Activated CD4-positive, alpha-beta memory T cell treated with anti-CD3 and anti-CD28 coated beads, Interleukin-2, amount 10 ng/mL, durations not matched to agents 7 days and 5 days (primary cell): ENCODE data around the gene HDC. TPM values are rescaled to one million over a fixed set of nuclear protein-coding genes. Genes with fewer than 3 reads are reported as not detected.

Source experiments
- CTCF ChIA-PET: fragments of 350-600 bp; sonication (Branson Sonifier 250); formaldehyde crosslinking; loops from one replicate; lab custom pipeline; 2021; ENCODE audit warnings: antibody characterized with exemption, inconsistent platforms; lab: Charles Lee
- POLR2A ChIA-PET: fragments of 350-600 bp; sonication (Branson Sonifier 250); formaldehyde crosslinking; loops from one replicate; lab custom pipeline; 2021; ENCODE audit warnings: antibody characterized with exemption; lab: Charles Lee
- DNase-seq: peaks from one replicate; pipeline ENCODE4 v3.0.0-alpha.2; 2020
- H3K27ac Mint-ChIP-seq: one replicate; pipeline ENCODE4 v1.8.0; 2021; ENCODE audit warnings: mild to moderate bottlenecking, mixed read lengths
- H3K27me3 Mint-ChIP-seq: one replicate; pipeline ENCODE4 v1.8.0; 2021; ENCODE audit warnings: mixed read lengths
- H3K36me3 Mint-ChIP-seq: one replicate; pipeline ENCODE4 v1.8.0; 2021; ENCODE audit warnings: low read depth, mixed read lengths
- H3K4me1 Mint-ChIP-seq: one replicate; pipeline ENCODE4 v1.8.0; 2021; ENCODE audit warnings: mixed read lengths
- H3K4me3 Mint-ChIP-seq: one replicate; pipeline ENCODE4 v1.8.0; 2021; ENCODE audit warnings: mild to moderate bottlenecking, mixed read lengths
- H3K9me3 Mint-ChIP-seq: one replicate; pipeline ENCODE4 v1.8.0; 2021; ENCODE audit warnings: mixed read lengths
- total RNA-seq, 2 experiments: library from RNA; stranded (reverse); gene quantifications; one replicate each; pipeline ENCODE4 v1.2.3, GENCODE V29; 2021

The HDC gene
- total RNA-seq, 2 experiments from 2014 or later: 0.08 TPM; not detected in 1

- ChIA-PET CTCF (interaction anchor here (1.6 kb wide), 1 partner anchor 17 kb away, joined by 3 read pairs; no protein-coding TSS in a partner anchor), POLR2A (no interaction called here)
- H3K4me1 Mint-ChIP-seq: peaks cover 2% of the 10 kb centered on the region
- no peaks in the 10 kb centered on the region for H3K27me3 Mint-ChIP-seq
- no peak overlapping the region for H3K27ac Mint-ChIP-seq
- no peaks in the 10 kb centered on the region for H3K9me3 Mint-ChIP-seq
- no peak for DNase-seq
- no peak overlapping the region for H3K4me3 Mint-ChIP-seq
- peaks cover 31% of the 10 kb centered on the region for H3K36me3 Mint-ChIP-seq
These were observed 11.8 kb upstream of the HDC start for GRCh38 chr15:50277370-50277769.

GRCh38 chr15:50275908-50276307 is 10.4 kb upstream of the HDC start:
- no peak overlapping the region for H3K4me3 Mint-ChIP-seq
- H3K4me1 Mint-ChIP-seq: peaks cover 2% of the 10 kb centered on the region
- H3K27me3 Mint-ChIP-seq: no peaks in the 10 kb centered on the region
- no peaks in the 10 kb centered on the region for H3K9me3 Mint-ChIP-seq
- ChIA-PET POLR2A (interaction anchor here (1.1 kb wide), 1 partner anchor 16 kb away, joined by 4 read pairs; no protein-coding TSS in a partner anchor), CTCF (no interaction called here)
- peaks cover 31% of the 10 kb centered on the region for H3K36me3 Mint-ChIP-seq
- H3K27ac Mint-ChIP-seq: no peak overlapping the region
- DNase-seq: no peak

DNA sequence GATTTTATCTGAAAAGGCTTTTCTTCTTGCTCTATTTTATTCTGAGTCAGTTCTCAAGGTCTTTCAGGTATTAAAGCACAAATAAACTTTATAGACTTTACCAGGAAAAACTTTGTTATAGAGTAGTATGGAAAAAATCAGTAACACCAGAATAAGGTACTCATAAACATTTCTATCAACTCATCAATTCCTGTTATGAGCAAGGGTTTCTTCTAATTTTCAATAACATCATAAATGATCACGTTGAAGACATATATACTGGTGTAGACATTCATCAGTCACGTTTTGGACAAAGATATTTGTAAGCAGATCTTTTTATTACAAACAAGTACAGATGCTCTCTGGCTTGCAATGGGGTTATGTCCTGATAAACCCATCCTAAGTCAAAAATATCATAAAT is 9.6 kb upstream of the HDC start:
- ChIA-PET CTCF (no interaction called here), POLR2A (no interaction called here)
- no peaks in the 10 kb centered on the region for H3K9me3 Mint-ChIP-seq
- H3K27ac Mint-ChIP-seq: no peak overlapping the region
- no peaks in the 10 kb centered on the region for H3K27me3 Mint-ChIP-seq
- H3K4me3 Mint-ChIP-seq: no peak overlapping the region
- DNase-seq: no peak
- H3K36me3 Mint-ChIP-seq: peaks cover 25% of the 10 kb centered on the region
- H3K4me1 Mint-ChIP-seq: peaks cover 2% of the 10 kb centered on the region

DNA sequence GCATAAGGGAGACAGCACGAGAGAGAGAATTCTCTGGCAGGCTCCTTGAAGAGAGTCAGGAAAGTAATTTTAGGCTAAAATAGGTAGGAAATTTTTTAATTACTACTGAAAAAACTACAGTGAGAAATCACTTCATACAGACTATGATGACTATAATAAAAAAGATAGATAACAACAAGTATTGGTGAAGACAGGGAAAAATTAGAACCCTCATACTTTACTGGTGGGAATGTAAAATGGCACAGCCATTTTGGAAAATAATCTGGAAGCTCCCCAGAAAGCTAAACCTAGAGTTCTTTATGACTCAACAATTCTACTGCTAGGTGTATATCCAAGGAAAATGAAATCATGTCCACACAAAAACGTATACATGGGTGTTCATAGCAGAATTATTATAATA is 2.1 kb upstream of the HDC start:
- Mint-ChIP-seq H3K4me3 (no peak overlapping the region), H3K27ac (no peak overlapping the region), H3K4me1 (peaks cover 18% of the 10 kb centered on the region), H3K9me3 (peaks cover 4% of the 10 kb centered on the region), H3K27me3 (no peaks in the 10 kb centered on the region), H3K36me3 (peaks cover 5% of the 10 kb centered on the region)
- ChIA-PET CTCF (no interaction called here), POLR2A (no interaction called here)
- DNase-seq: no peak

DNA sequence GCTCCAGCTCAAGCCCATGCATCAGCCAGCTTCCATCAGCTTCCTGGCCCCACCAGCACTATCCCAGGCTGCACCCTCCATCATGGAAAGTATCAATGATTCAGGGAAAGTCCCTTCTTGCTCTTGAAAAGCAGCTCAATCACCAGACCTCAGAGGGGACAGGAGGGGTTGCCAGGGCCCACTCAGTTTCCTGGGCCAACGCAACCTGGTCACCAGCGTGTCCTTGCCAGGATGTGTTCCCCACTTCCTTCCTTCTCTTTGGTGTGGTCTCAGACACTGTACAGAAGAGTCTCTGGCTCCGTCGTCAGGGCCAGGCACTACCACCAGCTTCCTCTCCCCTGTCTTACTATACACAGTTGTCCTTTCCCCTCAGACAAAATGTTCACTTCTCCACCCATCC is 3.0 kb downstream of the HDC start:
- POLR2A ChIA-PET: interaction anchor here (0.6 to 5.6 kb wide), 6 partner anchors 13 to 645 kb away, joined by 3 to 80 read pairs (median 26); partner anchors contain the start of genes GABPB1 and SLC27A2
- H3K9me3 Mint-ChIP-seq: peaks cover 4% of the 10 kb centered on the region
- peak overlapping the region; percentile 90 for H3K27ac Mint-ChIP-seq
- peak; percentile 76 for DNase-seq
- H3K4me1 Mint-ChIP-seq: peaks cover 65% of the 10 kb centered on the region
- H3K36me3 Mint-ChIP-seq: peaks cover 5% of the 10 kb centered on the region
- H3K27me3 Mint-ChIP-seq: no peaks in the 10 kb centered on the region
- no peak overlapping the region for H3K4me3 Mint-ChIP-seq
- CTCF ChIA-PET: interaction anchor here (1.0 to 1.3 kb wide), 3 partner anchors 11 to 53 kb away, joined by 3 read pairs; no protein-coding TSS in a partner anchor

GRCh38 chr15:50261981-50262380 is 3.5 kb downstream of the HDC start:
- Mint-ChIP-seq H3K27me3 (no peaks in the 10 kb centered on the region), H3K4me1 (peaks cover 70% of the 10 kb centered on the region), H3K4me3 (no peak overlapping the region), H3K27ac (peak overlapping the region; percentile 90), H3K36me3 (peaks cover 2% of the 10 kb centered on the region), H3K9me3 (peaks cover 2% of the 10 kb centered on the region)
- ChIA-PET POLR2A (interaction anchor here (0.6 to 5.6 kb wide), 8 partner anchors 13 to 646 kb away, joined by 3 to 80 read pairs (median 8); partner anchors contain the start of genes GABPB1 and SLC27A2), CTCF (interaction anchor here (0.6 to 1.3 kb wide), 6 partner anchors 10 to 79 kb away, joined by 3 to 4 read pairs (median 3); no protein-coding TSS in a partner anchor)
- DNase-seq: peak; percentile 39

GRCh38 chr15:50260969-50261496 is 4.5 kb downstream of the HDC start:
- H3K4me1 Mint-ChIP-seq: peaks cover 79% of the 10 kb centered on the region
- H3K9me3 Mint-ChIP-seq: no peaks in the 10 kb centered on the region
- ChIA-PET POLR2A (interaction anchor here (1.0 to 5.6 kb wide), 11 partner anchors 12 to 1450 kb away, joined by 3 to 80 read pairs (median 6); partner anchors contain the start of genes CEP152, GABPB1, SLC27A2 and USP8), CTCF (interaction anchor here (0.8 to 2.5 kb wide), 7 partner anchors 9 to 79 kb away, joined by 3 to 10 read pairs (median 3); partner anchors contain the start of gene SLC27A2)
- no peak for DNase-seq
- H3K27ac Mint-ChIP-seq: peak overlapping the region; percentile 90
- no peaks in the 10 kb centered on the region for H3K36me3 Mint-ChIP-seq
- peak overlapping the region; percentile 2 for H3K4me3 Mint-ChIP-seq
- no peaks in the 10 kb centered on the region for H3K27me3 Mint-ChIP-seq

- Mint-ChIP-seq H3K4me3 (no peak overlapping the region), H3K36me3 (no peaks in the 10 kb centered on the region), H3K9me3 (peaks cover 1% of the 10 kb centered on the region), H3K27me3 (no peaks in the 10 kb centered on the region), H3K4me1 (peaks cover 79% of the 10 kb centered on the region), H3K27ac (peak overlapping the region; percentile 90)
- CTCF ChIA-PET: interaction anchor here (1.5 to 2.5 kb wide), 5 partner anchors 10 to 77 kb away, joined by 3 to 10 read pairs (median 5); partner anchors contain the start of gene SLC27A2
- no peak for DNase-seq
- POLR2A ChIA-PET: interaction anchor here (0.6 to 5.6 kb wide), 4 partner anchors 10 to 98 kb away, joined by 3 to 80 read pairs (median 58); partner anchors contain the start of genes GABPB1 and SLC27A2
These were observed 6.2 kb downstream of the HDC start for GRCh38 chr15:50259276-50259675.

- Mint-ChIP-seq H3K27me3 (no peaks in the 10 kb centered on the region), H3K27ac (peak overlapping the region; percentile 41)
- POLR2A ChIA-PET: interaction anchor here (0.8 to 1.9 kb wide), 7 partner anchors 9 to 651 kb away, joined by 3 to 10 read pairs (median 7); partner anchors contain the start of genes GABPB1 and SLC27A2
These were observed 7.6 kb downstream of the HDC start for GRCh38 chr15:50257924-50258323.

DNA sequence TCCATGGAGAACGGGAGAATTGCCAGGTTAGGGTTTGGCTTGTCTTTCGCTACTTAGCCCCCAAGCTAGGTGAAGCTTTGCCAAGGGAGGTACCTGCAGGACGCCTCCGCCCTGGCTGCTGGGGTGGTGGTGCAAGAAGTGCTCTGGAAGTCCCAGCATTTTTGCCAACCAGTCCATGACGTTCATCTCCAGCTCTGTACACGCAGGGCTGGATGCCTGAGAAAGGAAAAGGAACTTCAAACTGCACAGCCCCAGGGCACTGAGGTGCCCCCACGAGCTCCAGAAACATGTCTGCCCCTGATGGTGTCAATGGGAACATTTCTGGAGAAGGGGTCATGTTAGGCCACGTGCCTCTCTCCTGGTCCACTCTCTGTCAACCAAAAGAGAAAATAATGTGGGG is 8.2 kb downstream of the HDC start:
- no peak overlapping the region for H3K4me3 Mint-ChIP-seq
- CTCF ChIA-PET: interaction anchor here (0.9 kb wide), 1 partner anchor 59 kb away, joined by 4 read pairs; no protein-coding TSS in a partner anchor
- H3K27ac Mint-ChIP-seq: no peak overlapping the region
- H3K9me3 Mint-ChIP-seq: peaks cover 1% of the 10 kb centered on the region
- H3K27me3 Mint-ChIP-seq: no peaks in the 10 kb centered on the region
- H3K36me3 Mint-ChIP-seq: no peaks in the 10 kb centered on the region
- H3K4me1 Mint-ChIP-seq: peaks cover 64% of the 10 kb centered on the region
- DNase-seq: no peak
- POLR2A ChIA-PET: interaction anchor here (0.8 to 1.9 kb wide), 7 partner anchors 8 to 652 kb away, joined by 3 to 10 read pairs (median 7); partner anchors contain the start of genes GABPB1 and SLC27A2

More at GRCh38 chr15:50257924-50258323, 7.6 kb downstream of the HDC start:
- Mint-ChIP-seq H3K36me3 (no peaks in the 10 kb centered on the region), H3K9me3 (peaks cover 1% of the 10 kb centered on the region), H3K4me3 (no peak overlapping the region), H3K4me1 (peaks cover 70% of the 10 kb centered on the region)
- CTCF ChIA-PET: interaction anchor here (0.9 to 1.7 kb wide), 2 partner anchors 10 to 58 kb away, joined by 4 to 5 read pairs; no protein-coding TSS in a partner anchor
- no peak for DNase-seq

DNA sequence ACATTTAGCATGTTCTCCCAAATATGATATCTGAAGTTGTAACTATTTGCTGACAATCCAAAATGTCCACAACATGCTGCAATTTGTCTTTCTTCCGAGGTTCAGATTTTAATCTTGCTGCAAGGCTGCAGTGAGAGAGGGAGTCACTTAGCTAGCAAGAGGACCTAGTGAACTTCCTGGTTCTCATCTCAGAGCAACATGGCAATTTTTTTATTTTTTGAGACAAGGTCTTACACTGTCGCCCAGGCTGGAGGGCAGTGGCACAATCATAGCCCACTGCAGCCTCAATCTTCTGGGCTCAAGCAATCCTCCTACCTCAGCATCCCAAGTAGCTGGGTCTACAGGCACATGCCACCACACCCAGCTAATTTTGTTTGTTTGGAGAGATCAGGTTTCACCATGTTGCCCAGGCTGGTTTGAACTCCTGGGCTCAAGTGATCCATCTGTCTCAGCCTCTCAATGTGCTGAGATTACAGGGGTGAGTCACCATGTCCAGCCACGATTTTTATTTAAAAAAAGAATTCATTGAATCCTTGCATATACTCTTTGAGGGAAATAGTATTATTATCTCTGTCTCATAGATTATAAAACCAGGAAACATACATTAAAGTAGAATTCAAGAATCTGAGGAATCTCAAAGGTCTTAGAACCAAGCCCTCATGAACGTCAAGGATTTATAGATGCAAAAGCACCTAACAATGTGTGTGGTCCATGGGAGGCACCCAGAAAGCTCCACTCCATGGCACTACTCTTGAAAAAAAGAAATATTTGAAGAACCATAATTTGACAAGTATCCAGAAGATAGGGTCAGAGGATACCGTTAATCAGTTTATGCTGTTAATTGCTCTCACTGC is 9.1 kb downstream of the HDC start:
- Mint-ChIP-seq H3K36me3 (no peaks in the 10 kb centered on the region), H3K27me3 (no peaks in the 10 kb centered on the region), H3K9me3 (peaks cover 1% of the 10 kb centered on the region), H3K27ac (no peak overlapping the region), H3K4me3 (no peak overlapping the region), H3K4me1 (peaks cover 58% of the 10 kb centered on the region)
- CTCF ChIA-PET: no interaction called here
- DNase-seq: no peak
- POLR2A ChIA-PET: interaction anchor here (1.9 kb wide), 1 partner anchor 9 kb away, joined by 8 read pairs; no protein-coding TSS in a partner anchor

- Mint-ChIP-seq H3K4me1 (peaks cover 53% of the 10 kb centered on the region), H3K4me3 (no peak overlapping the region), H3K27me3 (no peaks in the 10 kb centered on the region), H3K36me3 (no peaks in the 10 kb centered on the region), H3K9me3 (peaks cover 1% of the 10 kb centered on the region), H3K27ac (no peak overlapping the region)
- DNase-seq: no peak
- ChIA-PET POLR2A (interaction anchor here (0.9 kb wide), 1 partner anchor 69 kb away, joined by 3 read pairs; no protein-coding TSS in a partner anchor), CTCF (no interaction called here)
These were observed 13.0 kb downstream of the HDC start for GRCh38 chr15:50252556-50252955.
